ENCODE data around the gene THEM5.

DNA sequence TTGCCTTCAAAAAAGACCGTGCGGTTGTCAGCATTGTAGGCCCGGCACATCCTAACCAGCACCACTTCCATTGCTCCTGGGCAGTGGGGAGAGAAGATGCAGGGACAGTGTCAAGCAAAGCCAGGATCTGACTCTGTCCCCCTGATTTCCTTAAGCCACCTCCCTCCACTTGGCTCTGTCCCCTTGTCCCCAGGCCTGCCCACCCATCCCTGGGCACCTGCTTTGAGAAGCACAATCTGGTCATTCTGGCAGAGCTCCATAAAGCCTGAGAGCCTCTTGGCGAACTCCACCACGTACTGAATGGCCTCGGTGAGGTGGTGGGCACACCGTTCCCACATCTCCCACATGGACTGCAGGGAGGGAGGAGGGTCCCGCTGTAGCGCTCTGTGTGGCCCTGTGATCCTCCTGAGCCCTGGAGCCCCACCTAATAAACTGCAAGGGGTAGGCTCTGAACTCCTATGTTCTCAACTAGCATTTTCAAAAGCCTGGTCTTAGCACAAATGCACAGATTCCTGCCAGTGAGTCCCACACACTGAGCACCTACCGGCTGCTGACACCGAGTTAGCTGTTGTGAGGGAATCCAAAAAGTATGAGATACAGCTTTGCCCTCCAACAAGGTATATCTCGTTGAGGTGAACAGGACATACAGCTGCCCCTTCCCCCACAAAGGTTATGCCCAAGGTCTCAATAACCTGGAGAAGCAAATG is 40.1 kb downstream of the THEM5 start:
- TF ChIP-seq, protein P1, sequence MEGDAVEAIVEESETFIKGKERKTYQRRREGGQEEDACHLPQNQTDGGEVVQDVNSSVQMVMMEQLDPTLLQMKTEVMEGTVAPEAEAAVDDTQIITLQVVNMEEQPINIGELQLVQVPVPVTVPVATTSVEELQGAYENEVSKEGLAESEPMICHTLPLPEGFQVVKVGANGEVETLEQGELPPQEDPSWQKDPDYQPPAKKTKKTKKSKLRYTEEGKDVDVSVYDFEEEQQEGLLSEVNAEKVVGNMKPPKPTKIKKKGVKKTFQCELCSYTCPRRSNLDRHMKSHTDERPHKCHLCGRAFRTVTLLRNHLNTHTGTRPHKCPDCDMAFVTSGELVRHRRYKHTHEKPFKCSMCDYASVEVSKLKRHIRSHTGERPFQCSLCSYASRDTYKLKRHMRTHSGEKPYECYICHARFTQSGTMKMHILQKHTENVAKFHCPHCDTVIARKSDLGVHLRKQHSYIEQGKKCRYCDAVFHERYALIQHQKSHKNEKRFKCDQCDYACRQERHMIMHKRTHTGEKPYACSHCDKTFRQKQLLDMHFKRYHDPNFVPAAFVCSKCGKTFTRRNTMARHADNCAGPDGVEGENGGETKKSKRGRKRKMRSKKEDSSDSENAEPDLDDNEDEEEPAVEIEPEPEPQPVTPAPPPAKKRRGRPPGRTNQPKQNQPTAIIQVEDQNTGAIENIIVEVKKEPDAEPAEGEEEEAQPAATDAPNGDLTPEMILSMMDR (IDR thresholded peaks at IDR 0.05; ENCODE audit: borderline replicate concordance, extremely low read depth, low read length, poor library complexity, severe bottlenecking) = no peak
- TF ChIP-seq EZH2 (IDR thresholded peaks at IDR 0.05; ENCODE audit: borderline replicate concordance, low read depth, low read length, severe bottlenecking) = no peak
